Suprapubic skin (tissue), 3 donors: ENCODE results near the gene OR10A6.

Experiments
- CTCF ChIP-seq, 2 donors: fragments of 200-600 bp in 1 of 2; fragments of 450-650 bp in 1 of 2; sonication (generic) in 1 of 2; IDR thresholded peaks; one replicate each; pipeline ENCODE4 v1.5.1; 2016 to 2019; ENCODE audit warnings: antibody characterized with exemption in 2 of 2, mild to moderate bottlenecking in 1 of 2, moderate library complexity in 1 of 2
- EP300 ChIP-seq: sonication (generic); formaldehyde crosslinking; IDR thresholded peaks from one replicate; pipeline ENCODE4 v1.6.1; 2017; ENCODE audit warnings: antibody characterized with exemption
- POLR2A ChIP-seq, 2 donors: fragments of 450-650 bp; IDR thresholded peaks; one replicate each; pipeline ENCODE4 v1.6.1; 2017; ENCODE audit warnings: antibody characterized with exemption in 2 of 2, mild to moderate bottlenecking in 2 of 2, moderate library complexity in 2 of 2

- no peak for TF ChIP-seq CTCF (IDR thresholded peaks at IDR 0.05)
- TF ChIP-seq POLR2A (IDR thresholded peaks at IDR 0.05) = no peak
- no peak for TF ChIP-seq EP300
These were observed 41.1 kb downstream of the OR10A6 start for GRCh38 chr11:7889985-7890384.
